Measurements from ENCODE around the gene CSNK1E. TPM values are rescaled to one million over a fixed set of nuclear protein-coding genes. Genes with fewer than 3 reads are reported as not detected.
"Not testable (repeated sequence)": the region's sequence is repeated elsewhere in the genome, so short reads cannot be mapped to it uniquely, and the experiment has no call there.

Gene CSNK1E
- total RNA-seq, 2 experiments from 2014 or later = 117 to 145 TPM

DNA sequence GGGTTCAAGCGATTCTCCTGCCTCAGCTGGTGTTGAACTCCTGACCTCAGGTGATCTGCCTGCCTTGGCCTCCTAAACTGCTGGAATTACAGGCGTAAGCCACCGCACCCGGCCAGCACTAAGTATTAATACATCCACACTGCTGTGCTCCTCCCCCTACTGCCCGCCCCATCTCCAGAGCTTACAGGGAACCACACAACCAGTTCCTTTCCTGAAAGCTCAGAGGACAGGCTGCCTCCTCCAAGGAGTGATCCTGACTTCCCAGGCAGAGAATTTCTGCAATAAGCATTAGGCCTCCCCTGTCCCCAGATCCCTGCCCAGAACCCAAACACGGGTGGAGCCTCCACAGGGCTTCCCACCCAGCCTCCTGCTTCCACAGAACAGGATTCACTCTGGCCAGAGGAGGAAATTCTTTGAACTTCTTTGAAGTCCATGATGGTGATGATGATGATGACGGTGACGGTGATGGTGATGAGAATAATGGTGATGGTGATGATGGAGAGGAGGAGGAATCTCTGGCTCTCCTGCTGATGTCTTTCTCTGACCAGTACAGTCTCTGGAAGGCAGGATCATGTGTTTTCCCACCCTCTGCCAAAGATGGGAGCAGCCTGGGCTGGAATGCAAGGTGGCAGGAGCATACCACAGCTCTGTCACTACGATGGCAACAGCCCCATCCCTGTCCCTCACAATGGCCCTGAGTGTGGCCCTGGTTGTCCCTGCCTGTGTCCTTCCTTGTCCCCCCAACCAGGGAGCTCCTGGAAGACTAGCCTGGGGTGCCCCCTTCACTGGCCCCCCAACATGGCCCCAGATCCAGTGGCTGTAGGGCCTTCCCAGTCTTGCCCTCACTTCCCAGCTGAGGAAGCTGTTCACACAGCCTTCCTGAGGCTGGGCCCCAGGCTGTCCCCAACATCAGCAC is 33.5 kb upstream of the CSNK1E start:
- Mint-ChIP-seq H3K36me3 (ENCODE audit: low read depth) (no peaks in the 10 kb centered on the region), H3K27ac (no peak overlapping the region), H3K4me1 (no peaks in the 10 kb centered on the region), H3K9me3 (ENCODE audit: low read depth) (no peaks in the 10 kb centered on the region), H3K4me3 (no peak overlapping the region), H3K27me3 (no peaks in the 10 kb centered on the region)
- ATAC-seq (no peak), DNase-seq (no peak)
- CTCF ChIA-PET = interaction anchor here (1.0 kb wide), 1 partner anchor 299 kb away, joined by 5 read pairs; no protein-coding TSS in a partner anchor
- intact Hi-C loops (cut with DNase I, micrococcal nuclease) = loop anchor here in 1 of 2 experiments (5.0 to 10.0 kb wide), 2 partner anchors 53 to 86 kb away; no protein-coding TSS in a partner anchor
- POLR2A ChIA-PET = no interaction called here

DNA sequence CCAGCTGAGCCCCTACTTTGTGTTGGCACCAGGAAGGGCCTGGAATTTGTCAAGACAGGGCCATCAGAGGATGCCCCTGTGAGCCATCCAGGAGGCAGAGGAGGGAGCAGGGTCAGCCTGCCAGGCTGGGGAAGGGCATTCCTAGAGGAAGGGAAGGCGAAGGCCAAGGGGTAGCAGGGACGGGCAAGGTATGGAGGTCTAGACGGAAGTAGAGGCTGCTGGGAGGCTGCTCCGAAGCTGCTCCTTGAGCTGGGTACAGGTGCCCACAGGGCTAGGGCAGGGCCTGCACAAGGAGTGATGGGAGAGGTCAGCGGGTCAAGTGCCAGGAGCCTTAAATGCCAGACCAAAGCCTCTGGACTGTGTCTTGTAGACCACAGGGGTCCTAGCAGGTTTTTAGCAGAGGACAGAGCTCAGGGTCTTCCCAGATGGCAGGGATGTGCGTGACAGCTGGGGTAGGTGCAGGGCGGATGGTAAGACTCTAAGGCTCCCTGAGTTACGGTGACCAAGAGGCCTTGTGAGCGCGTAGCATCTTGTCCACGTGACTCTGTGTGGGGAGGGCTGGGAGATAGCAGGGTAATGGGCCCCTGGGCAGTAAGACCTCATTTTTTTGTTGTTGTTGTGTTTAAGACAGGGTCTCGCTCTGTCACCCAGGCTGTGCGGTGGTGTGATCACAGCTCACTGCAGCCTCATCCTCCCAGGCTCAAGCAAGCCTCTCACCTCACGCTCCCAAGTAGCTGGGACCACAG is 31.7 kb upstream of the CSNK1E start:
- no peak overlapping the region for H3K4me3 Mint-ChIP-seq
- H3K4me1 Mint-ChIP-seq = no peaks in the 10 kb centered on the region
- DNase-seq = no peak
- H3K36me3 Mint-ChIP-seq (ENCODE audit: low read depth) = no peaks in the 10 kb centered on the region
- POLR2A ChIA-PET = interaction anchor here (0.5 kb wide), 1 partner anchor 462 kb away, joined by 3 read pairs; no protein-coding TSS in a partner anchor
- CTCF ChIA-PET = no interaction called here
- no peaks in the 10 kb centered on the region for H3K9me3 Mint-ChIP-seq (ENCODE audit: low read depth)
- no peaks in the 10 kb centered on the region for H3K27me3 Mint-ChIP-seq
- intact Hi-C loops (cut with DNase I, micrococcal nuclease) = no loop called here
- H3K27ac Mint-ChIP-seq = no peak overlapping the region
- ATAC-seq = no peak

DNA sequence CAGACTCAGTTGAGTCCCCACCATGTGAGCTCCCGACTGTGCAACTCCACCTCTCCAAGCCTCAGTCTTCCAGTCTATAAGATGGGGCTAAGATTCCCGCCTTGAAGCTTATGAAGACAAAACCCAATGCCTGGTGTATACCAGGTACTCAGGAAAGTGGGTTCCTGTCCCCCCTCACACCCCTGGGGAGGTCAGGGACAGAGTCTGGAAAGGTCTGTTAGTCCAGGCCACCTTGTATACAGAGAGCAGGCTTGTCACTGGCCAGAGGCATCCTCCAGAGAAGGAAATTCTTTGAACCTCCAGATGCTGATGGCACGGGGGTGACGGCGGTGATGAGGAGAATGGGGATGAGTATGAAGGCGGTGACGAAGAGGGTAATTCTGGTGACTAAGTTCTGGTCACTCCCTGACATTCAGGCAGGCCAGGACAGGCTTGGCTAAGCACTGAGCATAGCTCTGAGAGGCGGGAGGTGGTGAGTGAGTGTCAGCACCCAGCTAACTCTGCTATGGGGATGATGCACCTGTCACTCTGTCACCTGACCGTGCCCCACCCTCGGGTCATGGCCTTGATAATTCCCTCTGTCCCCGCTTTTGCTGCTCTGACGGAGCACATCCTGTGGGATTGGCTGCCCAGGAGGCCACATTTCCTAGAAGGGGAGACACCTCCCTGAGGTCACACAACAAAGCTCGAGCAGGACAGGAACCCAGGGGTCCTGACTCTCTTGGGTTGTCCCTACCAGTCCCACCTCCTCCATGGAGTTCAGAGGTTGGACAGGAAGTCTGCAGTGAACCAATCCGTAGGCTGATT is 30.9 kb upstream of the CSNK1E start:
- Mint-ChIP-seq H3K27me3 (no peaks in the 10 kb centered on the region), H3K36me3 (ENCODE audit: low read depth) (no peaks in the 10 kb centered on the region), H3K4me3 (no peak overlapping the region), H3K27ac (no peak overlapping the region), H3K9me3 (ENCODE audit: low read depth) (no peaks in the 10 kb centered on the region), H3K4me1 (no peaks in the 10 kb centered on the region)
- POLR2A ChIA-PET = interaction anchor here (0.5 to 0.6 kb wide), 2 partner anchors 10 to 462 kb away, joined by 3 read pairs; no protein-coding TSS in a partner anchor
- CTCF ChIA-PET = no interaction called here
- ATAC-seq (peak; percentile 50), DNase-seq (no peak)
- intact Hi-C loops (cut with DNase I, micrococcal nuclease) = no loop called here

DNA sequence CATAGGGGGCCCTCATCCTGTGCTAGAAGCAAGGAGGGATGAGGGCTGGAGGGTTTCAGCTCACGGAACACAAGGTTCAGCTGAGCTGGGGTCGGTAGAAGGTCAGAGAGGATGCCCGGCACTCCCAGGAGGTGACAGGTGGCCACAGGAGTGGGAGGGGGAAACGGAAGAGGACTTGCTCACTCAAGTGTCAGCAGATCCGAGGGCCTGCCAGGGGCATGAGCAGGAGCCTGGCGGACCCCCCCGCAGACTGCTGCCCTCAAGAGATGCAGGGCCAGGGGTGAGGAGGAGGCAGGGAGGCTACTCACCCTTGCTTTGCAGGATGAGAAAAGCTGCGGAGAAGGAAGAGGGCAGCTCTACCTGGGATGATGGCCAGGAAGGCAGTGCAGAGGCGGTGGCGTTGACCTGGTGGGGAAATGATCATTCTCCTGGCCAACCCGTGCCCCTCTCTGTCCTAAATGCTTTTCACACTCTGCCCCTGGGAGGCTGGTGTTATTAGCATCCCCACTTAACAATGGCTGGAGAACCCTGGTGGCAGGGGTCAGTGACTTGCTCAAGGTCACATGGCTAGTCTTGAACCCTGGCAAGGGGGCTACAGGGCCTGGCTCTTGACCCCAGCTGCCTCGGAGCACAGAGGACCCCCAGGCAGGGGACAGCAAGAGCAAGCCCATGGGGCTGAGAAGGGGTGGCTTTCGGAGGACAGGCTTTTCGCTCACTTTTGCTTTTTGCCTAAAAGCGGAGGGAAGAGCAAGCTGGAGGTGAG is 30.1 kb upstream of the CSNK1E start:
- no peak overlapping the region for H3K27ac Mint-ChIP-seq

DNA sequence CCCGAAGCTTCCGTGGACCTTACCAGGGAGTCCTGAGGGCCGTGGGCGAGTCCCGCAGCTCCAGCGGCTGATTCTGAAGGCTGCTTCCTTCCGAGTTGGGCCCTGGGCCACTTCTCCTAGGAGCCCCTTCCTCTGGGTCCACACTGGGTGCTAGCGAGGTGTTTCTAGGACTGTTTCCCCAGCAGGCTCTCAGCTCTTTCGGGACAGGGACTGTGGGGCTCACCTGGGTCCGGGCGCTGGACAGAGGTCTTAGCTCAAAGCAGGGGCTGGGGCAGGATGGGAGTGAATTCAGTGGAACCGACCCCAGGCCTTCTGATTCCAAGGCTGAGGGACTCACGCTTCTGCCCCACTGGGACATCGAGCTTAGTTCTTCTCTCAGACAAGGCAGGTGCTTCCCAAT is 29.3 kb upstream of the CSNK1E start:
- Mint-ChIP-seq H3K4me1 (no peaks in the 10 kb centered on the region), H3K9me3 (ENCODE audit: low read depth) (no peaks in the 10 kb centered on the region), H3K4me3 (no peak overlapping the region), H3K36me3 (ENCODE audit: low read depth) (no peaks in the 10 kb centered on the region), H3K27ac (no peak overlapping the region), H3K27me3 (no peaks in the 10 kb centered on the region)
- ATAC-seq (no peak), DNase-seq (no peak)
- ChIA-PET CTCF (interaction anchor here (0.7 to 1.3 kb wide), 2 partner anchors 294 to 312 kb away, joined by 3 to 4 read pairs; no protein-coding TSS in a partner anchor), POLR2A (interaction anchor here (0.6 kb wide), 1 partner anchor 292 kb away, joined by 6 read pairs; no protein-coding TSS in a partner anchor)
- intact Hi-C loops (cut with DNase I, micrococcal nuclease) = no loop called here

More for the DNA sequence above, 30.1 kb upstream of the CSNK1E start:
- intact Hi-C loops (cut with DNase I, micrococcal nuclease) = no loop called here
- POLR2A ChIA-PET = no interaction called here
- Mint-ChIP-seq H3K27me3 (no peaks in the 10 kb centered on the region), H3K4me3 (no peak overlapping the region), H3K36me3 (ENCODE audit: low read depth) (no peaks in the 10 kb centered on the region), H3K4me1 (no peaks in the 10 kb centered on the region), H3K9me3 (ENCODE audit: low read depth) (no peaks in the 10 kb centered on the region)
- no peak for DNase-seq
- ATAC-seq = no peak
- CTCF ChIA-PET = no interaction called here

DNA sequence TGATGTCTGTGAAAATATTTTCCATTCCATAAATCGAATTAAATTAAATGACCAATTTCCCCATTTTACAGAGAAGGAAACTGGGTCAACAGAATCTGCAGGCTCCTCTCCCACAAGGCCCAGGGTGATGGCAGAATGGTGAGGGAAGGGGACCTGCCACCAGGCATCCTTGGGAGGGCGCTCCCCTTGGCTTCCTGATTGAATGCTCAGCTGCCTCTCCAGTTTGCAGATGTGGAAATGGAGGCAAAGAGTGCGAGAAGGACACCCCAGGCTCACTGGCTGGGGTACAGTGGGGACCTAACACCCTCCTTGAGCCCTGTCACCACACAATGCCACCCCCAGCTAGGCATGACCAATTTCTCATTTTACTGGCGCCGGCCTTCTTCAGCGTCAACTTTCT is 28.5 kb upstream of the CSNK1E start:
- Mint-ChIP-seq H3K9me3 (ENCODE audit: low read depth) (no peaks in the 10 kb centered on the region), H3K4me1 (no peaks in the 10 kb centered on the region), H3K27ac (no peak overlapping the region), H3K27me3 (no peaks in the 10 kb centered on the region), H3K4me3 (no peak overlapping the region), H3K36me3 (ENCODE audit: low read depth) (no peaks in the 10 kb centered on the region)
- POLR2A ChIA-PET = interaction anchor here (0.6 kb wide), 1 partner anchor 291 kb away, joined by 6 read pairs; no protein-coding TSS in a partner anchor
- no peak for DNase-seq
- CTCF ChIA-PET = interaction anchor here (0.7 to 1.3 kb wide), 3 partner anchors 84 to 312 kb away, joined by 3 to 4 read pairs (median 3); no protein-coding TSS in a partner anchor
- intact Hi-C loops (cut with DNase I, micrococcal nuclease) = no loop called here
- ATAC-seq = no peak

DNA sequence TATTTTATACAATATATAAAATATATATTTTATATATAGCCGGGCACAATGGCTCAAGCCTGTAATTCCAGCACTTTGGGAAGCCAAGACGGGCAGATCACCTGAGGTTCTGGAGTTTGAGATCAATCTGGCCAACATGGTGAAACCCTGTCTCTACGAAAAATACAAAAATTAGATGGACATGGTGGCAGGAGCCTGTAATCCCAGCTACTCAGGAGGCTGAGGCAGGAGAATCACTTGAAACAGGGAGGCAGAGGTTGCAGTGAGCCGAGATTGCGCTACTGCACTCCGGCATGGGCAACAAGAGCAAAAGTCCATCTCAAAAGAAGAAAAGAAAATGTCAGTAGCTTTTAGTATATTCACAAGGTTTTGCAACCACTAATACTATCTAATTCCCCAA is 22.7 kb upstream of the CSNK1E start:
- DNase-seq; POLR2A ChIA-PET; intact Hi-C loops (cut with DNase I, micrococcal nuclease); ATAC-seq; H3K36me3 Mint-ChIP-seq (ENCODE audit: low read depth); CTCF ChIA-PET; H3K27ac Mint-ChIP-seq; H3K9me3 Mint-ChIP-seq (ENCODE audit: low read depth); H3K27me3 Mint-ChIP-seq; H3K4me1 Mint-ChIP-seq; H3K4me3 Mint-ChIP-seq: not testable (repeated sequence)

DNA sequence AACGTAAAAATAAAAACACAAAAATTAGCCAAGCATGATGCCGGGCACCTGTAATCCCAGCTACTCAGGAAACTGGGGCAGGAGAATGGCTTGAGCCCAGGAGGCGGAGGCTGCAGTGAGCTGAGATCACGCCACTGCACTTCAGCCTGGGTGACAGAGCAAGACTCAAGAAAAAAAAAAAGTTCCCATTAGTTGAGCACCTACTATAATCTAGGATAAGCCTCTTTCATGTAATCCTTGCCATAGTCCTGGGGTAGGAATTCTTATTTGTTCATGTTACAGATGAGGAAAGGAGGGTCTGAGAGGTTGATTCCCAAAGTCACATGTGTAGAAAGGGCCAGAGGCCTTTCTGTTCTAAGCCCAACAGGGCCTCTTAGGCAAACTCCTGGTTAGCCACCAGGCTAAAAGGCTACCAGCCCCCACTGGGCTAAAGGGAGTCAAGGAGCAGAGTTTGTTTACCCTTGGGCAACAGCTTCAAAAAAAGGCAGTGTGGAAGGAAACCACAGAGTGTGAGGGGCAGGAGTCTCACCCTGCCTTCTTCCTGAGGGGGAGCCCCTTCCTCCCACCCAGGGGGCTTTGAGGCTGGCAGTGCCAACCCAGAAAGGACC is 21.6 kb upstream of the CSNK1E start:
- POLR2A ChIA-PET = interaction anchor here (0.7 kb wide), 1 partner anchor 9 kb away, joined by 3 read pairs; no protein-coding TSS in a partner anchor

DNA sequence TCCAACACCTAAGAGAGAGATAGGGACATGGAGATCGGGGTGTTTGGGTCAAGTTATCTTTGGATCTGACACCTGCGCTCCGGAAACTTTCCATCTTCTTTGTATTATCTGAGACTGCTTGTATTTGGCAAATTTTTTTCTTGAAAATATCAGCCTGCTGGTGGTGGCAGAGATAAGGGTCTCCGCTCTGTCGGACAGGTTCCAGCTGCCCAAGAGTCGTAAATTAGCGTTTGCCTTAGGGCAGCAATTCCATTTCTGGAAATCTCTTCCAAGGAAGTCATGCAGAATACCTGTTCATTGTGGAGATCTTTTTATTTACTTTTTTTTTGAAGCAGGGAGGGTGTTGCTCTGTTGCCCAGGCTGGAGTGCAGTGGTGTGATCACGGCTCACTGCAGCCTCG is 19.5 kb upstream of the CSNK1E start:
- H3K36me3 Mint-ChIP-seq (ENCODE audit: low read depth) = no peaks in the 10 kb centered on the region
- CTCF ChIA-PET = interaction anchor here (0.6 kb wide), 1 partner anchor 95 kb away, joined by 3 read pairs; no protein-coding TSS in a partner anchor
- no peak for ATAC-seq
- POLR2A ChIA-PET = no interaction called here
- no peak for DNase-seq
- intact Hi-C loops (cut with DNase I, micrococcal nuclease) = no loop called here
- H3K9me3 Mint-ChIP-seq (ENCODE audit: low read depth) = no peaks in the 10 kb centered on the region
- H3K27me3 Mint-ChIP-seq = peaks cover 5% of the 10 kb centered on the region
- peaks cover 2% of the 10 kb centered on the region for H3K4me1 Mint-ChIP-seq
- peak overlapping the region; percentile 51 for H3K4me3 Mint-ChIP-seq
- H3K27ac Mint-ChIP-seq = no peak overlapping the region

More for the DNA sequence above, 21.6 kb upstream of the CSNK1E start:
- Mint-ChIP-seq H3K4me1 (peaks cover 2% of the 10 kb centered on the region), H3K4me3 (no peak overlapping the region), H3K27me3 (peaks cover 5% of the 10 kb centered on the region), H3K9me3 (ENCODE audit: low read depth) (no peaks in the 10 kb centered on the region), H3K27ac (no peak overlapping the region), H3K36me3 (ENCODE audit: low read depth) (no peaks in the 10 kb centered on the region)
- no peak for DNase-seq
- CTCF ChIA-PET = no interaction called here
- ATAC-seq = no peak
- intact Hi-C loops (cut with DNase I, micrococcal nuclease) = no loop called here

DNA sequence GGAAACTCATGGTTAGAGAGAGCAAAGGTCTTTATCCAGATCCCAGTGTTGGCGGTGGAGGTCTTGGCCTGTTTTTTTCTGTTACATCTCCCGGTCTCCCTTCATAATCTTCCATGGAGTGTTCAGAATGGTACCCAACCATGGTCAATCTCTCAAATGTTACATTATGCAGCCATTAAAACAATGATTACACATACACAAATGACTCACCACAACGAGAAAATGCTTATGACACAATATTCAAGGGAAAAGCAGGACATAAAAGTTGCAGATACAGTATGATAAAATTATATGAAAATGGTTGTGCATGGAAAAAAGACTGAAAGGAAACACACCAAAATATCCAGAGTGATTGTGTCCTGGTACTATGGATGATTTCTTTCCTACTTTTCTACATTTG is 17.8 kb upstream of the CSNK1E start:
- peaks cover 5% of the 10 kb centered on the region for H3K27me3 Mint-ChIP-seq
- no peak for ATAC-seq
- POLR2A ChIA-PET = no interaction called here
- H3K4me3 Mint-ChIP-seq = no peak overlapping the region
- no peaks in the 10 kb centered on the region for H3K36me3 Mint-ChIP-seq (ENCODE audit: low read depth)
- no peaks in the 10 kb centered on the region for H3K9me3 Mint-ChIP-seq (ENCODE audit: low read depth)
- no peak for DNase-seq
- no peak overlapping the region for H3K27ac Mint-ChIP-seq
- H3K4me1 Mint-ChIP-seq = peaks cover 2% of the 10 kb centered on the region
- CTCF ChIA-PET = interaction anchor here (1.0 kb wide), 1 partner anchor 9 kb away, joined by 4 read pairs; no protein-coding TSS in a partner anchor
- intact Hi-C loops (cut with DNase I, micrococcal nuclease) = no loop called here

Data from activated CD4-positive, alpha-beta T cell treated with anti-CD3 and anti-CD28 coated beads for 36 hours (primary cell).